Measurements from ENCODE around the gene COPE.

Gene COPE

GRCh38 chr19:18870531-18871172, 48.5 kb downstream of the COPE start:
- no peak for TF ChIP-seq JUND (IDR thresholded peaks at IDR 0.05; ENCODE audit: low read depth)
- DNase-seq (ENCODE audit: low read depth in 1 of 2, low spot score in 1 of 2) = no peak
- in situ Hi-C loops (cut with HindIII; ENCODE audit: low pct_unique_long_range_greater_than_20kb, low sequenced_read_pairs) = no loop called here

GRCh38 chr19:18869781-18870530, 49.2 kb downstream of the COPE start:
- TF ChIP-seq JUND (IDR thresholded peaks at IDR 0.05; ENCODE audit: low read depth) = no peak
- in situ Hi-C loops (cut with HindIII; ENCODE audit: low pct_unique_long_range_greater_than_20kb, low sequenced_read_pairs) = no loop called here
- DNase-seq (ENCODE audit: low read depth in 1 of 2, low spot score in 1 of 2) = no peak

- DNase-seq (ENCODE audit: low read depth in 1 of 2, low spot score in 1 of 2) = no peak
- no peak for TF ChIP-seq JUND (IDR thresholded peaks at IDR 0.05; ENCODE audit: low read depth)
- in situ Hi-C loops (cut with HindIII; ENCODE audit: low pct_unique_long_range_greater_than_20kb, low sequenced_read_pairs) = no loop called here
Observed at GRCh38 chr19:18869023-18869618, 50.1 kb downstream of the COPE start.

GRCh38 chr19:18868380-18869022, 50.7 kb downstream of the COPE start:
- TF ChIP-seq JUND (IDR thresholded peaks at IDR 0.05; ENCODE audit: low read depth) = no peak
- DNase-seq (ENCODE audit: low read depth in 1 of 2, low spot score in 1 of 2) = no peak
- in situ Hi-C loops (cut with HindIII; ENCODE audit: low pct_unique_long_range_greater_than_20kb, low sequenced_read_pairs) = no loop called here

GRCh38 chr19:18867751-18868150, 51.4 kb downstream of the COPE start:
- DNase-seq (ENCODE audit: low read depth in 1 of 2, low spot score in 1 of 2) = no peak
- no peak for TF ChIP-seq JUND (IDR thresholded peaks at IDR 0.05; ENCODE audit: low read depth)
- in situ Hi-C loops (cut with HindIII; ENCODE audit: low pct_unique_long_range_greater_than_20kb, low sequenced_read_pairs) = no loop called here

- in situ Hi-C loops (cut with HindIII; ENCODE audit: low pct_unique_long_range_greater_than_20kb, low sequenced_read_pairs) = no loop called here
- TF ChIP-seq JUND (IDR thresholded peaks at IDR 0.05; ENCODE audit: low read depth) = no peak
- no peak for DNase-seq (ENCODE audit: low read depth in 1 of 2, low spot score in 1 of 2)
Observed at GRCh38 chr19:18867199-18867598, 52.0 kb downstream of the COPE start.

- in situ Hi-C loops (cut with HindIII; ENCODE audit: low pct_unique_long_range_greater_than_20kb, low sequenced_read_pairs) = no loop called here
- TF ChIP-seq JUND (IDR thresholded peaks at IDR 0.05; ENCODE audit: low read depth) = no peak
- no peak for DNase-seq (ENCODE audit: low read depth in 1 of 2, low spot score in 1 of 2)
Observed at GRCh38 chr19:18866800-18867123, 52.4 kb downstream of the COPE start.

- DNase-seq (ENCODE audit: low read depth in 1 of 2, low spot score in 1 of 2) = peak; percentile 56 to 86
- in situ Hi-C loops (cut with HindIII; ENCODE audit: low pct_unique_long_range_greater_than_20kb, low sequenced_read_pairs) = no loop called here
- TF ChIP-seq JUND (IDR thresholded peaks at IDR 0.05; ENCODE audit: low read depth) = no peak
Observed at GRCh38 chr19:18865973-18866799, 53.0 kb downstream of the COPE start.

GRCh38 chr19:18865106-18865972, 53.8 kb downstream of the COPE start:
- no peak for TF ChIP-seq JUND (IDR thresholded peaks at IDR 0.05; ENCODE audit: low read depth)
- DNase-seq (ENCODE audit: low read depth in 1 of 2, low spot score in 1 of 2) = no peak
- in situ Hi-C loops (cut with HindIII; ENCODE audit: low pct_unique_long_range_greater_than_20kb, low sequenced_read_pairs) = no loop called here

GRCh38 chr19:18863843-18864362, 55.3 kb downstream of the COPE start:
- in situ Hi-C loops (cut with HindIII; ENCODE audit: low pct_unique_long_range_greater_than_20kb, low sequenced_read_pairs) = no loop called here
- TF ChIP-seq JUND (IDR thresholded peaks at IDR 0.05; ENCODE audit: low read depth) = no peak

More at GRCh38 chr19:18863843-18864362, 55.3 kb downstream of the COPE start:
- DNase-seq (ENCODE audit: low read depth in 1 of 2, low spot score in 1 of 2) = no peak

All from T47D (cell line).